ENCODE results near the gene PROM1.

DNA sequence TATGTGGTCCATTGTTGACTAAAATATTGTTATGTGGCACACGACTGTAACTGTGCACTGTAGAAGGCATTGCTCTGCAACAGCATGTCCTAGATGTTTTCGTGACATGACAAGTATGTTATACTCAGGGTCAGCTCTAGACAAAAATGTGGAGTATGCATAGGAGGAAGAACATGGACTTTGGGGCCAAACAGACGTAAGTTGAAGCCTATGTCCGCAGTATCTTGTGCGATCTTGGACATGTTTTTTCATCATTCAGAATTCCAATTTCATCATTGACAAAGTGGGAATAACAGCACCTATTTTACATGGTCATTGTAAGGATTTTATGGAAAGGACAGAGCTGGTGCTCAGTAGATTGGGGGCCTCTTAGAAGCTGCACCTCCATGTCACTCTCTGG lies 27.7 kb upstream of the PROM1 start:
- TF ChIP-seq POLR2A (IDR thresholded peaks at IDR 0.05; ENCODE audit: low read length) (no peak), GATA1 (IDR thresholded peaks at IDR 0.05; ENCODE audit: low read depth, low read length) (no peak)
